Measurements from ENCODE around the gene RFC4.

DNA sequence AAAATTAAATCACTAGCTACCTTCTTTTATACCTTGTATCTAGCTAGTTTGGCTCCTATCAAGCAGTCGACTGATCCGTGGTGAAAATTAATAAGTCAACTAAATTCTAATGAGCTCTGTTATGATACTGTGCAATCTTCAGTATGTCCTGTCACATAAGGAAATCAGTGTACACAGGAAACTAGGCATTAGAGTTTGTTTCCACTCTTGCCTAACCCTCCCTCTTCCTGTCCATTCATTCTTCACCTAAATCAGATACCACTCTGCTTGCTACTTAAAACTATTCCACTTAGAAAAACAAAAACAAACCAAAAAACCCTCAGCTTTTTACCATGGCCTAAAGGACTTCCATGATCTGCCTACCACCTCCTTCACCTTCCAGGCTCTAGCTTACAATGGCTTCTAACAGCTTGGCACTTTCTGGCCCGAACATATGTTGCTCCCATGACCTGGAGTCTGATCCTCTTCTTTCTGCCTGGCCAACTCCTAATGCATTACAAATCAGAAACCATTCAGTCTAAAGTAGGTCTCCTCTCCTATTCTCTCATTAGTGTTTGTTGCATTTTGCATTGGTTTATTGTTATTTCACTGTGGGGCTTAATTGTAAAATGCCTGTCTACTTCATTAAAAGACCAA is 7.9 kb downstream of the RFC4 start:
- TF ChIP-seq EP300 (IDR thresholded peaks at IDR 0.05) (no peak), POLR2AphosphoS5 (IDR thresholded peaks at IDR 0.05) (no peak)
- TF ChIP-seq, protein P1, sequence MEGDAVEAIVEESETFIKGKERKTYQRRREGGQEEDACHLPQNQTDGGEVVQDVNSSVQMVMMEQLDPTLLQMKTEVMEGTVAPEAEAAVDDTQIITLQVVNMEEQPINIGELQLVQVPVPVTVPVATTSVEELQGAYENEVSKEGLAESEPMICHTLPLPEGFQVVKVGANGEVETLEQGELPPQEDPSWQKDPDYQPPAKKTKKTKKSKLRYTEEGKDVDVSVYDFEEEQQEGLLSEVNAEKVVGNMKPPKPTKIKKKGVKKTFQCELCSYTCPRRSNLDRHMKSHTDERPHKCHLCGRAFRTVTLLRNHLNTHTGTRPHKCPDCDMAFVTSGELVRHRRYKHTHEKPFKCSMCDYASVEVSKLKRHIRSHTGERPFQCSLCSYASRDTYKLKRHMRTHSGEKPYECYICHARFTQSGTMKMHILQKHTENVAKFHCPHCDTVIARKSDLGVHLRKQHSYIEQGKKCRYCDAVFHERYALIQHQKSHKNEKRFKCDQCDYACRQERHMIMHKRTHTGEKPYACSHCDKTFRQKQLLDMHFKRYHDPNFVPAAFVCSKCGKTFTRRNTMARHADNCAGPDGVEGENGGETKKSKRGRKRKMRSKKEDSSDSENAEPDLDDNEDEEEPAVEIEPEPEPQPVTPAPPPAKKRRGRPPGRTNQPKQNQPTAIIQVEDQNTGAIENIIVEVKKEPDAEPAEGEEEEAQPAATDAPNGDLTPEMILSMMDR (IDR thresholded peaks at IDR 0.05): no peak

All from esophagus muscularis mucosa (tissue), 4 donors.